HG02981 (cell line): ENCODE data around the gene NEMP1.
"Not testable (repeated sequence)": the region's sequence is repeated elsewhere in the genome, so short reads cannot be mapped to it uniquely, and the experiment has no call there.

Experiments used
- ATAC-seq: cut with Tn5 transposase; IDR thresholded peaks from one replicate; pipeline ENCODE4 v1.9.1; 2021; ENCODE audit warnings: mild to moderate bottlenecking, moderate library complexity; ENCODE audit not compliant: unreplicated experiment

The NEMP1 gene

GRCh38 chr12:57057067-57057751, 21.4 kb downstream of the NEMP1 start:
- no peak for ATAC-seq

- no peak for ATAC-seq
Observed at GRCh38 chr12:57055824-57056223, 22.8 kb downstream of the NEMP1 start.

GRCh38 chr12:57053901-57054300, 24.7 kb downstream of the NEMP1 start:
- not testable (repeated sequence) for ATAC-seq

GRCh38 chr12:57053146-57053545, 25.4 kb downstream of the NEMP1 start:
- ATAC-seq = not testable (repeated sequence)

- no peak for ATAC-seq
Observed at GRCh38 chr12:57051011-57051410, 27.6 kb downstream of the NEMP1 start.

- ATAC-seq = no peak
Observed at GRCh38 chr12:57049890-57050289, 28.7 kb downstream of the NEMP1 start, which contains the start of gene MYO1A. MYO1A (minus strand) TSS chr12:57050129; CDS start chr12:57048323, 1,806 bp downstream.

GRCh38 chr12:57049119-57049446, 29.5 kb downstream of the NEMP1 start:
- ATAC-seq = no peak

GRCh38 chr12:57048423-57049118, 30.0 kb downstream of the NEMP1 start:
- no peak for ATAC-seq

- ATAC-seq = no peak
Observed at GRCh38 chr12:57047981-57048380, 30.6 kb downstream of the NEMP1 start.

GRCh38 chr12:57046947-57047890, 31.4 kb downstream of the NEMP1 start:
- ATAC-seq = no peak

- no peak for ATAC-seq
Observed at GRCh38 chr12:57046086-57046791, 32.4 kb downstream of the NEMP1 start.

- ATAC-seq = no peak
Observed at GRCh38 chr12:57044889-57045288, 33.7 kb downstream of the NEMP1 start.

GRCh38 chr12:57044468-57044867, 34.1 kb downstream of the NEMP1 start:
- no peak for ATAC-seq

GRCh38 chr12:57042695-57043094, 35.9 kb downstream of the NEMP1 start:
- ATAC-seq = no peak

- ATAC-seq = no peak
Observed at GRCh38 chr12:57040750-57041149, 37.8 kb downstream of the NEMP1 start.

GRCh38 chr12:57040211-57040610, 38.4 kb downstream of the NEMP1 start:
- no peak for ATAC-seq

- ATAC-seq = no peak
Observed at GRCh38 chr12:57039016-57039798, 39.4 kb downstream of the NEMP1 start.

GRCh38 chr12:57037264-57037663, 41.3 kb downstream of the NEMP1 start:
- no peak for ATAC-seq

GRCh38 chr12:57033431-57033830, 45.2 kb downstream of the NEMP1 start:
- no peak for ATAC-seq

GRCh38 chr12:57031789-57032188, 46.8 kb downstream of the NEMP1 start:
- no peak for ATAC-seq
